IMR-90 (cell line): Measurements from ENCODE around the gene SOX1. TPM values are rescaled to one million over a fixed set of nuclear protein-coding genes. Genes with fewer than 3 reads are reported as not detected.

Source experiments
- ATAC-seq: fragments of 200-7000 bp; cut with Tn5 transposase; 2 replicates; pipeline ENCODE4 v1.9.1; 2020; ENCODE audit warnings: low read depth, mild to moderate bottlenecking, moderate library complexity
- BruUV-seq: library from RNA; stranded (reverse); fragments of 400-500 nt; replicated peaks from 2 replicates; lab custom pipeline; 2021; lab: Mats Ljungman, UMichigan
- CTCF ChIA-PET: fragments of 300-600 bp; formaldehyde crosslinking; extraction: SDS; loops from one replicate; lab custom pipeline; 2021; ENCODE audit warnings: antibody characterized with exemption; lab: Yijun Ruan, JAX
- POLR2A ChIA-PET: fragments of 300-600 bp; sonication (Branson Sonifier 250); formaldehyde crosslinking; loops from one replicate; lab custom pipeline; 2022; ENCODE audit warnings: antibody characterized with exemption; ENCODE audit not compliant: unreplicated experiment; lab: Charles Lee
- DNase-seq: peaks from one replicate; pipeline ENCODE4 v3.0.0; 2013
- H2AFZ ChIP-seq: replicated peaks from 2 replicates; pipeline ENCODE3; 2013; ENCODE audit warnings: low read length, mild to moderate bottlenecking; ENCODE audit not compliant: poor library complexity
- H2AK5ac ChIP-seq: 2 replicates; pipeline ENCODE4 v1.6.1; 2013; ENCODE audit warnings: low read depth, low read length, inconsistent platforms
- H2AK9ac ChIP-seq: replicated peaks from 2 replicates; pipeline ENCODE3; 2013; ENCODE audit warnings: mild to moderate bottlenecking, low read depth, low read length, moderate library complexity; ENCODE audit not compliant: poor library complexity
- H2BK120ac ChIP-seq: 2 replicates; pipeline ENCODE4 v1.6.1; 2013; ENCODE audit warnings: low read depth, low read length, inconsistent platforms
- H2BK15ac ChIP-seq: 3 replicates; pipeline ENCODE4 v1.6.1; 2013; ENCODE audit warnings: low read depth, low read length, inconsistent platforms
- H2BK20ac ChIP-seq: 2 replicates; pipeline ENCODE4 v1.6.1; 2013; ENCODE audit warnings: low read depth, mild to moderate bottlenecking, inconsistent platforms, low read length, moderate library complexity
- H2BK5ac ChIP-seq: 2 replicates; pipeline ENCODE4 v1.6.1; 2013; ENCODE audit warnings: mild to moderate bottlenecking, low read depth, low read length, inconsistent platforms; ENCODE audit not compliant: poor library complexity, severe bottlenecking
- H3K14ac ChIP-seq: replicated peaks from 2 replicates; pipeline ENCODE4 v1.6.1; 2013; ENCODE audit warnings: low read depth, low read length, inconsistent platforms
- H3K18ac ChIP-seq: 2 replicates; pipeline ENCODE4 v1.6.1; 2013; ENCODE audit warnings: low read depth, low read length, control low read depth
- H3K23ac ChIP-seq: 2 replicates; pipeline ENCODE4 v1.6.1; 2013; ENCODE audit warnings: low read depth, low read length, inconsistent platforms
- H3K27ac ChIP-seq: 2 replicates; pipeline ENCODE4 v1.5.1; 2013; ENCODE audit warnings: mild to moderate bottlenecking, control low read depth, low read length; ENCODE audit not compliant: insufficient read depth
- H3K27me3 ChIP-seq: 2 replicates; pipeline ENCODE4 v1.6.1; 2013; ENCODE audit warnings: low read length; ENCODE audit not compliant: control insufficient read depth, insufficient read depth
- H3K36me3 ChIP-seq: 2 replicates; pipeline ENCODE4 v1.6.1; 2013; ENCODE audit warnings: low read length, mixed read lengths; ENCODE audit not compliant: control insufficient read depth, insufficient read depth
- H3K4ac ChIP-seq: 2 replicates; pipeline ENCODE4 v1.6.1; 2013; ENCODE audit warnings: low read depth, low read length, inconsistent platforms
- H3K4me1 ChIP-seq: 2 replicates; pipeline ENCODE4 v1.6.1; 2013; ENCODE audit warnings: low read length, mixed read lengths; ENCODE audit not compliant: control insufficient read depth, insufficient read depth
- H3K4me2 ChIP-seq: 2 replicates; pipeline ENCODE4 v1.6.1; 2013; ENCODE audit warnings: low read depth, mild to moderate bottlenecking, control low read depth, low read length, moderate library complexity
- H3K4me3 ChIP-seq: 2 replicates; pipeline ENCODE4 v1.5.1; 2013; ENCODE audit warnings: low read depth, mild to moderate bottlenecking, control low read depth, low read length, moderate library complexity; ENCODE audit not compliant: insufficient read depth
- H3K56ac ChIP-seq: 2 replicates; pipeline ENCODE4 v1.6.1; 2013; ENCODE audit warnings: low read length, inconsistent platforms; ENCODE audit not compliant: insufficient read depth; ENCODE audit errors: extremely low read depth
- H3K79me1 ChIP-seq, 2 experiments: 2 replicates each; pipeline ENCODE4 v1.6.1; 2013; ENCODE audit warnings: low read length in 2 of 2, inconsistent platforms in 1 of 2, low read depth in 1 of 2
- H3K9ac ChIP-seq: 2 replicates; pipeline ENCODE4 v1.6.1; 2013; ENCODE audit warnings: low read depth, low read length, control low read depth
- H3K9me1 ChIP-seq: 2 replicates; pipeline ENCODE4 v1.6.1; 2013; ENCODE audit warnings: low read length, inconsistent platforms; ENCODE audit not compliant: insufficient read depth
- H3K9me3 ChIP-seq: 2 replicates; pipeline ENCODE4 v1.6.1; 2013; ENCODE audit warnings: low read length; ENCODE audit not compliant: control insufficient read depth, insufficient read depth
- H4K20me1 ChIP-seq: 2 replicates; pipeline ENCODE4 v1.6.1; 2013; ENCODE audit warnings: low read length, inconsistent platforms; ENCODE audit not compliant: insufficient read depth
- H4K5ac ChIP-seq: 2 replicates; pipeline ENCODE4 v1.6.1; 2013; ENCODE audit warnings: mild to moderate bottlenecking, low read depth, low read length, control low read depth
- H4K8ac ChIP-seq, 2 experiments: 2 replicates each; pipeline ENCODE4 v1.6.1; 2013; ENCODE audit warnings: low read depth in 2 of 2, low read length in 2 of 2, control low read depth in 1 of 2, inconsistent platforms in 1 of 2
- H4K91ac ChIP-seq: 2 replicates; pipeline ENCODE4 v1.6.1; 2013; ENCODE audit warnings: low read depth, low read length, inconsistent platforms; ENCODE audit not compliant: insufficient read depth
- CEBPB ChIP-seq: IDR thresholded peaks from 2 replicates; pipeline ENCODE4 v1.6.1; 2012; ENCODE audit warnings: low read depth, low read length, improper control_type of control experiment
- FOS ChIP-seq: fragments of 150-350 bp; IDR thresholded peaks from 2 replicates; pipeline ENCODE4 v1.6.1; 2016; ENCODE audit warnings: low read depth, low read length
- MAFK ChIP-seq: IDR thresholded peaks from 2 replicates; pipeline ENCODE4 v1.6.1; 2012; ENCODE audit warnings: low read depth, low read length, improper control_type of control experiment
- MAZ ChIP-seq: IDR thresholded peaks from 2 replicates; pipeline ENCODE4 v1.6.1; 2012; ENCODE audit warnings: low read depth, mild to moderate bottlenecking, low read length, improper control_type of control experiment, moderate library complexity, borderline replicate concordance
- MXI1 ChIP-seq: IDR thresholded peaks from 2 replicates; pipeline ENCODE4 v1.6.1; 2012; ENCODE audit warnings: low read depth, mild to moderate bottlenecking, low read length, moderate library complexity, borderline replicate concordance
- RAD21 ChIP-seq: IDR thresholded peaks from 2 replicates; pipeline ENCODE4 v1.6.1; 2012; ENCODE audit warnings: low read length, improper control_type of control experiment
- WGBS, 2 experiments: methylation state at CpG; one replicate each; pipeline versions ENCODE4 v1.1.5 to v1.1.7; 2013; ENCODE audit warnings: missing lambda C conversion rate in 2 of 2; ENCODE audit not compliant: insufficient read length in 1 of 2; ENCODE audit errors: extremely low coverage in 2 of 2; 5-methylcytosine and 5-hydroxymethylcytosine counted together
- dilution Hi-C: fragments of 300-500 bp; cut with HindIII; formaldehyde crosslinking; loops from one replicate; pipeline ENCODE4 v1.14.3; 2018; ENCODE audit warnings: low sequenced_read_pairs; ENCODE audit not compliant: unreplicated experiment
- in situ Hi-C: fragments of 300-500 bp; cut with MboI; formaldehyde crosslinking; loops from 3 replicates; pipeline ENCODE4 v1.14.3; 2019; ENCODE audit warnings: low sequenced_read_pairs, inconsistent platforms, mixed read lengths
- intact Hi-C: fragments of 100-400 bp; cut with micrococcal nuclease; formaldehyde crosslinking; loops from 2 replicates; pipeline ENCODE4 v1.10.0; 2022
- polyA plus RNA-seq, 3 experiments: library from polyadenylated mRNA; depleted of rRNA; stranded (reverse); fragments of >200 nt; gene quantifications; 2 replicates each; pipeline ENCODE4 v1.2.3, GENCODE V29; 2012; ENCODE audit warnings: low replicate concordance in 1 of 3
- total RNA-seq: library from RNA; depleted of rRNA; stranded (reverse); fragments of >200 nt; gene quantifications from 2 replicates; pipeline ENCODE4 v1.2.3, GENCODE V29; 2012
- TF ChIP-seq, protein P1 (sequence below): conservative IDR thresholded peaks from 2 replicates; pipeline ENCODE4 v1.5.1; 2012; ENCODE audit warnings: mild to moderate bottlenecking, low read depth, low read length, improper control_type of control experiment

The SOX1 gene
- total and polyA plus RNA-seq, 2 of the 4 experiments (the other 2 are of a cell fraction): not detected

DNA sequence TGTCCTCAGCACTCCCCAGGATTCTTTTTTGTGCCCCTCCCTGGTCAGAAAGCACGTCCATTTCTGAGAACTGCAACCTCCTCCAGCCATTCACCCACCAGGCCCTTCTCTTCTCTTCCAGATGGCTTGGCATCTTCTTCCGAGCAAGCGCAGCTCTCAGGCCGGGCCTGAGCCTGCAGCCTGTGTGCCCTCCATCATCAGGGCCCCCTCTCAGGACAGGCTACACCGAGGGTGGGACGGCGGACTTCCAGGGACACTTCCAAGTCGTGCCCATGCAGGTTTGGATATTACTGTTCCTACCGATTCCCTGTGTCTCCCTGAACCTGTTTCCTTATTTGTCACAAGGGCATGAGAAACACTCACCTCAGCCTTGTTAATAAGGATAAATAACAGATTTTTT is 28.4 kb downstream of the SOX1 start:
- H4K91ac ChIP-seq: no peak overlapping the region
- intact Hi-C loops (no loop called here), in situ Hi-C loops (loop anchor here (25.0 kb wide), 1 partner anchor 517 kb away; no protein-coding TSS in a partner anchor), dilution Hi-C loops (no loop called here)
- no peak overlapping the region for H3K56ac ChIP-seq
- no peak overlapping the region for H2AFZ ChIP-seq
- no peak overlapping the region for H3K27ac ChIP-seq
- H3K14ac ChIP-seq: no peak overlapping the region
- H4K8ac ChIP-seq: no peak overlapping the region
- WGBS, 2 experiments: no CpG with 5 or more reads among the region's 9 CpGs
- H2BK5ac ChIP-seq: no peak overlapping the region
- ATAC-seq (no peak), DNase-seq (no peak)
- H3K4me3 ChIP-seq: no peak overlapping the region
- CTCF ChIA-PET: no interaction called here
- no peaks in the 10 kb centered on the region for H3K36me3 ChIP-seq
- H3K9me1 ChIP-seq: no peaks in the 10 kb centered on the region
- H2BK15ac ChIP-seq: no peak overlapping the region
- H3K4me2 ChIP-seq: no peak overlapping the region
- H2BK120ac ChIP-seq: no peak overlapping the region
- no peaks in the 10 kb centered on the region for H3K79me1 ChIP-seq
- H3K4ac ChIP-seq: no peak overlapping the region
- POLR2A ChIA-PET: no interaction called here
- H3K9me3 ChIP-seq: peaks cover 17% of the 10 kb centered on the region
- no peaks in the 10 kb centered on the region for H4K20me1 ChIP-seq
- no peaks in the 10 kb centered on the region for H3K4me1 ChIP-seq
- H3K27me3 ChIP-seq: no peaks in the 10 kb centered on the region
- no peak overlapping the region for H2BK20ac ChIP-seq
- H2AK5ac ChIP-seq: no peak overlapping the region
- no peak overlapping the region for H3K23ac ChIP-seq
- H2AK9ac ChIP-seq: no peak overlapping the region
- TF ChIP-seq RAD21 (no peak), CEBPB (no peak), MAZ (no peak), MAFK (no peak), MXI1 (no peak), FOS (no peak)
- TF ChIP-seq, protein P1, sequence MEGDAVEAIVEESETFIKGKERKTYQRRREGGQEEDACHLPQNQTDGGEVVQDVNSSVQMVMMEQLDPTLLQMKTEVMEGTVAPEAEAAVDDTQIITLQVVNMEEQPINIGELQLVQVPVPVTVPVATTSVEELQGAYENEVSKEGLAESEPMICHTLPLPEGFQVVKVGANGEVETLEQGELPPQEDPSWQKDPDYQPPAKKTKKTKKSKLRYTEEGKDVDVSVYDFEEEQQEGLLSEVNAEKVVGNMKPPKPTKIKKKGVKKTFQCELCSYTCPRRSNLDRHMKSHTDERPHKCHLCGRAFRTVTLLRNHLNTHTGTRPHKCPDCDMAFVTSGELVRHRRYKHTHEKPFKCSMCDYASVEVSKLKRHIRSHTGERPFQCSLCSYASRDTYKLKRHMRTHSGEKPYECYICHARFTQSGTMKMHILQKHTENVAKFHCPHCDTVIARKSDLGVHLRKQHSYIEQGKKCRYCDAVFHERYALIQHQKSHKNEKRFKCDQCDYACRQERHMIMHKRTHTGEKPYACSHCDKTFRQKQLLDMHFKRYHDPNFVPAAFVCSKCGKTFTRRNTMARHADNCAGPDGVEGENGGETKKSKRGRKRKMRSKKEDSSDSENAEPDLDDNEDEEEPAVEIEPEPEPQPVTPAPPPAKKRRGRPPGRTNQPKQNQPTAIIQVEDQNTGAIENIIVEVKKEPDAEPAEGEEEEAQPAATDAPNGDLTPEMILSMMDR: no peak
- BruUV-seq: no TSS peak
- H3K9ac ChIP-seq: no peak overlapping the region
- no peak overlapping the region for H4K5ac ChIP-seq
- H3K18ac ChIP-seq: no peak overlapping the region
